ENCODE measurements around the gene DEPP1. TPM values are rescaled to one million over a fixed set of nuclear protein-coding genes. Genes with fewer than 3 reads are reported as not detected.

The DEPP1 gene
- total and polyA plus RNA-seq, 2 donors (not counting 1 experiment from before 2014, with no cell fraction given), result not detected

DNA sequence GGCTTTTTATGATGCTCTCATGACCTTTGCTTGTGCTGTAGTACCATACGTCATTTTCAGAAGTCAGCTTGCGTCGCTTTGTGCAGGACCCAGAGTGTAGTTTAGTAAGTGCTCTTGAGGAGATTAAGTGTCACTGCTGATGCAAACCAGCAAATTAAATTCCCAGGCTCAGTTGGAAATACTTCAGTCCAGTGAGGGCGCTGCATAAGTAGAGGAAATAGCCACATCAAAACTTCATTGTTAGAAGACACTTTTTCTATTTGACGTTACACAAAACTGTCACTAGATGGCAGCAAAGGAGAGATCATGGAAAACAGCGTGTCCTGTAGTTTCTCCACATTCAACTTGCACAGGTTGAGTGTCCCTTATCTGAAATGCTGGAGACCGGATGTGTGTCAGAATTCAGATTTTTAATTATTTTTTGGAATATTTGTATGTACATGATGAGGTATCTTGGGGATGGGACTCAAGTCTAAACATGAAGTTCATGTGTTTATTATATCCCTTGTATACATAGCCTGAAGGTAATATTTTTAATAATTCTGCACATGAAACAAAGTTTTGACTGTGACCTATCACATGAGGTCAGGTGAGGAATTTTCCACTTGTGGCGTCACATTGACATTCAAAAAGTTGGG lies 30.0 kb upstream of the DEPP1 start:
- no peak overlapping the region for H3K4me3 ChIP-seq (ENCODE audit: control extremely low read depth in 1 of 5, extremely low read depth in 1 of 5, insufficient read depth in 1 of 5, low read depth in 2 of 5, low read length in 4 of 5)
- no peaks in the 10 kb centered on the region for H3K27me3 ChIP-seq (replicated peaks in 1 of 4; ENCODE audit: control extremely low read depth in 1 of 4, control insufficient read depth in 3 of 4, insufficient read depth in 4 of 4, low read length in 3 of 4)
- TF ChIP-seq EZH2 (IDR thresholded peaks at IDR 0.05; ENCODE audit: borderline replicate concordance, insufficient read depth, low read depth, low read length, poor library complexity, severe bottlenecking), result no peak
- TF ChIP-seq, protein P1, sequence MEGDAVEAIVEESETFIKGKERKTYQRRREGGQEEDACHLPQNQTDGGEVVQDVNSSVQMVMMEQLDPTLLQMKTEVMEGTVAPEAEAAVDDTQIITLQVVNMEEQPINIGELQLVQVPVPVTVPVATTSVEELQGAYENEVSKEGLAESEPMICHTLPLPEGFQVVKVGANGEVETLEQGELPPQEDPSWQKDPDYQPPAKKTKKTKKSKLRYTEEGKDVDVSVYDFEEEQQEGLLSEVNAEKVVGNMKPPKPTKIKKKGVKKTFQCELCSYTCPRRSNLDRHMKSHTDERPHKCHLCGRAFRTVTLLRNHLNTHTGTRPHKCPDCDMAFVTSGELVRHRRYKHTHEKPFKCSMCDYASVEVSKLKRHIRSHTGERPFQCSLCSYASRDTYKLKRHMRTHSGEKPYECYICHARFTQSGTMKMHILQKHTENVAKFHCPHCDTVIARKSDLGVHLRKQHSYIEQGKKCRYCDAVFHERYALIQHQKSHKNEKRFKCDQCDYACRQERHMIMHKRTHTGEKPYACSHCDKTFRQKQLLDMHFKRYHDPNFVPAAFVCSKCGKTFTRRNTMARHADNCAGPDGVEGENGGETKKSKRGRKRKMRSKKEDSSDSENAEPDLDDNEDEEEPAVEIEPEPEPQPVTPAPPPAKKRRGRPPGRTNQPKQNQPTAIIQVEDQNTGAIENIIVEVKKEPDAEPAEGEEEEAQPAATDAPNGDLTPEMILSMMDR (IDR thresholded peaks at IDR 0.05), result peak; percentile 88
- DNase-seq (peak; percentile 71), ATAC-seq (ENCODE audit: low read depth) (peak; percentile 58)
- H3K36me3 ChIP-seq (replicated peaks in 1 of 2; ENCODE audit: control extremely low read depth in 1 of 2, control insufficient read depth in 1 of 2, extremely low read depth in 1 of 2, insufficient read depth in 2 of 2, low read length in 1 of 2), result peaks cover 3 to 17% of the 10 kb centered on the region in 2 experiments
- H3K9me3 ChIP-seq (ENCODE audit: control extremely low read depth in 1 of 3, control insufficient read depth in 2 of 3, insufficient read depth in 1 of 3, low read length in 2 of 3), result peaks cover 4 to 8% (median 4%) of the 10 kb centered on the region in 3 donors
- H3K4me2 ChIP-seq (replicated peaks; ENCODE audit: low read depth, low read length, poor library complexity, severe bottlenecking), result no peak overlapping the region
- Mint-ChIP-seq H3K4me1 (peaks cover 2% of the 10 kb centered on the region), H3K27me3 (no peaks in the 10 kb centered on the region), H3K9me3 (ENCODE audit: insufficient read depth) (no peaks in the 10 kb centered on the region), H3K4me3 (no peak overlapping the region), H3K27ac (no peak overlapping the region)
- H3K4me1 ChIP-seq (ENCODE audit: control insufficient read depth in 2 of 2, insufficient read depth in 2 of 2, low read length in 2 of 2), result peaks cover 0 to 4% of the 10 kb centered on the region in 2 donors
- POLR2A ChIA-PET, result no interaction called here
- CTCF ChIA-PET, result interaction anchor here (1.0 to 1.9 kb wide), 3 partner anchors 8 to 77 kb away, joined by 3 to 8 read pairs (median 5); no protein-coding TSS in a partner anchor
- WGBS (ENCODE audit: insufficient coverage), result 21% methylated on average over 4 of the region's 8 CpGs
- H3K9ac ChIP-seq (ENCODE audit: low read length), result no peak overlapping the region
- H3K27ac ChIP-seq (ENCODE audit: low read length in 2 of 2), result no peak overlapping the region
- H3K79me2 ChIP-seq (ENCODE audit: control insufficient read depth, insufficient read depth, low read length), result no peaks in the 10 kb centered on the region
- H2AFZ ChIP-seq (ENCODE audit: insufficient read depth, low read depth, low read length, poor library complexity, severe bottlenecking), result no peak overlapping the region
- intact Hi-C loops (cut with micrococcal nuclease), result loop anchor here (10.0 kb wide), 2 partner anchors 366 to 1364 kb away; partner anchors contain the start of genes ALOX5 and ZNF32
- H4K20me1 ChIP-seq (ENCODE audit: control insufficient read depth, insufficient read depth, low read length, poor library complexity, severe bottlenecking), result peaks cover 2% of the 10 kb centered on the region
